GM21529 (cell line): ENCODE measurements around the gene LRFN4.

Experiments
- ATAC-seq: cut with Tn5 transposase; IDR thresholded peaks from one replicate; pipeline ENCODE4 v1.9.1; 2021; ENCODE audit not compliant: unreplicated experiment

LRFN4 gene

DNA sequence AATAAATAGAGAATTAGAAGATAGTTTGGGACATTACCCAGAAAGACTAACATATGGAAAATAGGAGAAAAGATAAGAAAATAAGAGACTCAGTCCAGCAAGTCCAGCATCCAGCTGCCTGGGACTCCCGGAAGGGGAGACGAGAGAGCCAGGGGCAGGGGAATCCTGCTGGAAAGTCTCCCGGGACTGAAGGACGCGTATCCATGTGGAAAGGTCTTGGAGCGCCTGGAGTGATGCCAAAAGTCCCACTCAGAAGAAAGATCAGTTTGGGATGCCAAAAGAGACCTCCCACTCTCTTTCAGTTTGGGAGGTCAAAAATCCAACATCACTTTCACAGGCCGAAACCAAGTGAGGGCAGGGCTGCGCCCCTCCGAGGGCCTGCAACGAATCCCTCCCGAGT is 30.7 kb downstream of the LRFN4 start:
- ATAC-seq = no peak

DNA sequence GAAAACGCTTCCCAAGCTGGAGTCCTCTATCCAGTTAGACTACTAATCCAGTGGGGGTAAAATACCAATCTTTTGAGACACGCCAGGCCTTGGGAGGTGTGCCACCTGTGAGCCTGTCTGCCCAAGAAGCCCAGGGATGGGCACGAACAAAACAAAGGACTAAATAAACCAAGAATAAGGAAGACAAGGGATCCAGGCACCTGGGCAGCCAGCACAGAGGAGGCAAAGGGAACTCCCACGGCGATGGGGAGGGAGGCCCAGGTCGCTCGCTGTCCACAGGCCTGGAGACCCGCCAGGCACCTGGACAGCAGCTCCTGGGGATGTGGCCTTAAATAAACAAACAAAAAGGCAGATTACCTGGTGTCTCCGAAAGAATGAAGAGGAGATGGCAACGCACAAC is 31.4 kb downstream of the LRFN4 start:
- no peak for ATAC-seq

DNA sequence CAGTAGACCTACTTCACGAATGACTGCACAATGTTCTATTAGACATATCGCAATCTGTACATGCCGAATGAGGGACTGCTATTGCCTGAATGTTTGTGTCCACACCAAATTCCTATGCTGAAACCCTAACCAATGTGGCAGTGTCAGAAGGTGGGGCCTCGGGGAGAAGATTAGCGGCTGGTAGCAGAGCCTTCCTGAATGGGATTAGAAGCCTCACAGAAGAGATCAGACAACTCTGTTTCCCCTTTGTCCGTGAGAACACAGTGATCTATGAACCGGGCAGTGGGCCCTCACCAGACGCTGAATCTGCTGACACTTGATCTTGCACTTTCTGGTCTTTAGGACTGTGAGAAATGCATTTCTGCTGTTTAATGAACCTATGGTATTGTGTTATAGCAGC is 33.1 kb downstream of the LRFN4 start:
- ATAC-seq = no peak

DNA sequence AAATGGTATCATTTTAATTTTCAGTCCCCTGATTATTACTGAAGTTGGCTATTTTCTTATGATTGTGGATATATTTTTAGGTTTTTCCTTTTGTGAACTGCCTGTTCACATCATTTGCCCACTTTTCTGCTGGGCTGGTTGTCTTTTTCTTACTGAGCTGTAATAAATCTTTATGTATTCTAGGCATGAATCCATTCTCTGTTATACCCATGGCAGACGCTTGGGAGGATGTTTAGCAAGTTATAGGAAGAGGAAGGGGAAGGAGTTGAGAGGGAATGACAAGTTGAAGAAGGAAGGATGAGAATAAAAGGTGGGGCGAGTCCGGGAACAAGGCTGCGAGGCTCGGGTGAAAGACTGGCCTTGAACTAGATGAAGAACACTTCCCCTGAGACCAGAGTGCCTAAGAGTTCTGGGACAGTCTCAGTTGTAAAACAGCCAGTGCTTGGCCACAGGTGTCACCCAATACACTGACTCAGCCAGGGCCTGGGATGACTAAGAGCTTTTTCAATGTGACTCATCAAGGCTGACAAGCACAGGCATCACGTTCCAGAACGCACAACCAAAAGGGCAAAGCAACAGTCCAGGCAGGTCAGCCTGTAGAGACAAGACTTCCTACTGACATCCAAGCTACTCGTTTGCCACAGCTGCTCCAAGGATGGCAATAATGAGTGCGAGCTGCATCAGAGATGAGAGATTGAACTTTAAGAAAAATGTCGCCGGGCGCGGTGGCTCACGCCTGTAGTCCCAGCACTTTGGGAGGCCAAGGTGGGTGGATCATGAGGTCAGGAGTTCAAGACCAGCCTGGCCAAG is 35.2 kb downstream of the LRFN4 start:
- peak; percentile 99 for ATAC-seq

DNA sequence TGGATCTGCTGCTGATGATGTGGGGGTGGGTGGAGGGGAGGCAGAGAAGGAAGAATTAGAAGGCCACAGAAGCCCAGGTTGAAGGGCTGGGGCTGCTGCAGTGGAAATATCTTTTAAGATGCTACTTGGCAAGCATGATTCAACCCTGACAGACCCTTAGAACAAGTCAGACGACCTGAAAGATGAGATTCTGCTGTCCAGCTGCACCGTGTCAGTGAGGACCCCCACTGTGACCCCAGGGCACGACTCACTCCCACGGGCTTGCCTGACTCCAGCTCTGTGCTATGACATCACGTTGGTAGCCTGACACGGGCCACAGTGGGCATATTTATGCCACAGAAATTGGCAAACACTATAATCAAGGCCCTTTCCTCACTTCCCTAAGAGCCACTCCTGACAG is 36.0 kb downstream of the LRFN4 start:
- ATAC-seq = no peak

DNA sequence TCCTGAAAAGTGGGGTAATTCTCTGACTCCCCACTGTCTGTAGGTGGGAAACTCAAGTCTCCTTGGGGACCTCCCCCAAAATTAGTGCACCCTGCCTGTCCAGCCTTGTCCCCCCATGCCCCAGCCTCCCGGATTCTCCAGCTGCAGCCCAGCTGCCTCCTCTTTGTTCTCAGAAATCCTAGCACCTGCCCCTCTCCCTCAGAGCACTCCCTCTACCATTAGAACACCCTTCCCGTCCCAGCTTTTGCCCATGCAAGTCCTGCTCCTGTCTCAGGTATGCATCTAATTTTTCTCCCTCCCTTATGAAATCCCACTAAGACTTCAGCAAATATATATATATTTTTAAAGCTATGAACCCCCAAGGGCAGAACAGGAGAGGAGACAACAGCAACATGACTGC is 37.3 kb downstream of the LRFN4 start:
- no peak for ATAC-seq

DNA sequence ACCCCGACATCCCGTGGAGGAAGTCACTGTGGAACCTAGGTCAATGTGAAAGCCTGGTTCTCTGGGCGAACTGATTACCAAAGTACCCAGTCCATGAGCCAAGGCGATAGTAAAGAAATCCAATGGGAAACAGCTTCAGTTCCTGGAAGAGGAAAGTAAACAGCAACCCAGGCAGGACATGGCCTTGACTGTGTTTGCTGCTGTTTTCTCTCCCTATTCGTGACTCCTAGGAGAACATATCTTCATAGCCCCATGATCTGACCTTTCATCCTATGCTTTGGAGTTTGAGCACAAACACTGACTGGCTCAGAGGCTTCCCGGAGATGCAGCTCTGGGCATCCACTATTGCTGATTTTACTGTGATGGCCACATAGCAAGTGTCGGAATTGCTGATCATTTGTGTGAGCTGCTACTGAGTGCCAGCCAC is 45.1 kb downstream of the LRFN4 start:
- ATAC-seq = no peak

DNA sequence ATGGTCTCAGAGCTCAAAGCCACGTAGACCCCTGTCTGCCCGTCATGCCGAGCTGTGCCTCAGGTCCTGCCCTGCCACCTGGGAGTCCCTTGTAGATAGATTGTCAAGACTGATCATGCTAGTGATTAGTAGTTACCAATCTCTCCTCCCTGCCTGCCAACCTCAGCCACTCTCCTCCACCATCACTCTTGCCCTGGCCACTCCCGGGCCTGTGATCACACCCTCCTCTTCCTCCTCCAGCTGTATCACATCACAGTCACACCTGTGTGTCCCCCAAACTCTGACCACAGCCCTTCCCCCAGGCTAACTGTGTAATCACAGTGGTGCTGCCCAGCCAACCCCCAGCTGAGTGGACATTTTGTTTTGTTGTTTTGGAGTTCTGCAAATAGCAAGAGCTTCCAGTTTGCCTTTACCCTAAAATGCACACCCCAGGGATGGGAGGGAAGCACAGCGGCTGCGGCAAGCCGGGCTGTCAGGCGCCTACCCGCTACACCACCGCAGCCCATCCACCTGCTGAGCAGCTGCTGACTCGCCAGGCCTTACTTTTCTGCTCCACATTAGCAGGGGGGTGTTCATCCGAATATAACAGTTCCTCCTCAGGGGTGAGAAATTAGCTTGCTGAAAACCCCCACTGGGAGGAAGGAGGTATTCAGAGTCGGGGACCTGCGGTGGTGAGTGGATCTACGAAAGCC is 45.8 kb downstream of the LRFN4 start:
- ATAC-seq = no peak

DNA sequence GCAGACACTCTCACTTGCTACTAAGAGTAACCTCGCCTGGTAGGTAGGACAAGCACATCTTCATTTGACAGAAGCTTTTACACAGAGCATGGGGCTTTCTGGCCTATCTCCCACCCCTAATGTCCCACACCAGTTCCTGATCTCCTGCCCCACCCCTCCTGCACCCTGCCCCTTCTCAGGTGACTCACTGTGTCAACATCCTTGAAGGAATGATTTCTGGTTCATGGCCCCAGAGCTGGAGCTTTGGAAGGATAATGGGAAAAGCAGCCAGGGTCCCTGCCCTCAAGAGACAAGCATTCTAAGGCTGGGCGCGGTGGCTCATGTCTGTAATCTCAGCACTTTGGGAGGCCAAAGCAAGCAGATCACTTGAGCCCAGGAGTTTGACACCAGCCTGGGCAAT is 47.2 kb downstream of the LRFN4 start:
- ATAC-seq = no peak

DNA sequence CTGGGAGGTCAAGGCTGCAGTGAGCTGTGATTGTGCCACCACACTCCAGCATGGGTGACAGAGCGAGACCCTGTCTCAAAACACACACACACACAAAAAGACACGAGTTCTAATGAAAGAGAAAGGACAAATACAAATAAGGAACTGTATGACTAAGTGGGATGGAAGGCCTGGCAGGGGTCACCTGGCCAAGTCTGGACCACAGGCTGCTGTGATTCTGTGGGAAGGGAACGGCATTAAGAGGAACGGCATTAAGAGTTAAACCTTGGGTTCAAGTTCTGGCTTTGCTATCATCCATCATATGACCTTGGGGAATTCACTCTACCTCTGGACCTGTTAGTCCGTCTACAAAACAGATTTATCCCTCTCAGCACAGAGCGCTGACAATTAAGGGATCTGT is 47.7 kb downstream of the LRFN4 start:
- no peak for ATAC-seq

DNA sequence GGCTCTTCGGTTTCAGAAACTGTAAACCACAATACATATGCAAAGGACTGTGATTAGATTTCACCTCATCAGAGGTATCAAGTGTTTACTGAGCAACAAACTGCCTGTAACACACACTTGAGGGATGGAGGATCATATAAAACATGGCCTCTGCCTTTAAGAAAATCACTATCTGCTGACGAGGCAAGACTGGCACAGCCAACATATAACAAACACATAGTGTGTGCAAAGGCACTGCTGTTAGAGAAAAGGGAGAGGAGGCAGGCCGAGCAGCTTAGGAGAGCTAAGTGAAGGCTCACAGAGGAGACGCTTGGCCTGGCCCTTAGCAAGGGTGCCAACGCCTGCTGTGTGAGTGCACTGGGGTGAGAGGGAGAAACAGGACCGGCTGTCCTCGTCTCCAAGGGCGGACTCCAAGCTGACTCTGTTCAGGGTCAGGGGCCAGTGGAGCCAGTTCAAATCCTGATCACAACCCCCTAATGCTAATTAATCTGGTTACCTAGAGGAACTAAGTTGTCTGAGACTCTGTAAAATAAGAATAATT is 48.2 kb downstream of the LRFN4 start:
- ATAC-seq = no peak

DNA sequence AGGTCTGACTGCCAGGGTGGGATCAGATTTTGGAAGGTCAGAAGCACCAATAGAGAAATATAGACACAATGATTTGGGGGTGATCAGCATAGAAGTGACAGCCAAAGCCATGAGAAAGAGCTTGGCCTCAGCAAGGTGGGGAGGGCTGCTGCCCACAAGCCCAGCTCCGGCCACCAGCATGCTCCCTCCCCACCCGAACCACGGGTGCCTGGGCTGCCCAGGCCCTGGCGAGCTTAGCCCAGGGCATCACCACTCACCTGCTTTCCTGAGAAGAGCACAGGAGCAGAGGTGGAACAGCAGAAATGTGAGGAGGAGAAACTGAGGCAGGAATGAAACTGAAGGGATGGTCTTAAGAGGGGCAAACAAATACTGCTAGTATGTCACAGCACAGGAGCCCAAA is 48.8 kb downstream of the LRFN4 start:
- no peak for ATAC-seq

DNA sequence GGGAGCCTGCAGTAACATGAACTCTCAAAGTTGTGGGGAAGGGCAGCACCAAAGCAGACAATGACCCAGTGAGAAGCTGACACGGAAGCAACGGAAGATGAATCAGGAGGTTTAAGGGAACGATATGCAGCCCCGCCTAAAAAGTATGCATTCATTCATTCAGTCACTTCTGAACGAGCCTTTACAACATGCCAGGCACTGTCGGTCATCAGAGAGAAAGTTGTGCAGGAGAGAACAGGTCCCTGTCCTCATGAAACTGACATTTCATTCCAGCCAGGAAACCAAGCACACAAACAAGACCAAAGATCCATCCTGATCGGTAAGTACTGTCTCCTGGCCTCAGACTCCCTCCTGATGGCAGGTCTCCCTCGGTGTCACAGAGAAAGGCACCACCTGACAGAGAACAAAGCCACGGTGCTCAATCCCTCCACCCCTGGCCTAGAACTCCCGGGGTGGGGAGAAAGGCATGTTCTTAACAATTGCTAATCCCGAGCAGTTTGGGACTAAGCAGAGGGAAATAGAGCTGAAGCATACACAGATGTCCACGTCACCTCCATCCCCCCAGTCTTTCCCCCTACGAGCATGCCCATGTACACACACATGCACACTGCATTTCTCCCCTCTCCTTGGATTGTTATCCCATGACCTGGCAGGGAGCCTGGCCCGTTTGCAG is 49.3 kb downstream of the LRFN4 start:
- no peak for ATAC-seq

DNA sequence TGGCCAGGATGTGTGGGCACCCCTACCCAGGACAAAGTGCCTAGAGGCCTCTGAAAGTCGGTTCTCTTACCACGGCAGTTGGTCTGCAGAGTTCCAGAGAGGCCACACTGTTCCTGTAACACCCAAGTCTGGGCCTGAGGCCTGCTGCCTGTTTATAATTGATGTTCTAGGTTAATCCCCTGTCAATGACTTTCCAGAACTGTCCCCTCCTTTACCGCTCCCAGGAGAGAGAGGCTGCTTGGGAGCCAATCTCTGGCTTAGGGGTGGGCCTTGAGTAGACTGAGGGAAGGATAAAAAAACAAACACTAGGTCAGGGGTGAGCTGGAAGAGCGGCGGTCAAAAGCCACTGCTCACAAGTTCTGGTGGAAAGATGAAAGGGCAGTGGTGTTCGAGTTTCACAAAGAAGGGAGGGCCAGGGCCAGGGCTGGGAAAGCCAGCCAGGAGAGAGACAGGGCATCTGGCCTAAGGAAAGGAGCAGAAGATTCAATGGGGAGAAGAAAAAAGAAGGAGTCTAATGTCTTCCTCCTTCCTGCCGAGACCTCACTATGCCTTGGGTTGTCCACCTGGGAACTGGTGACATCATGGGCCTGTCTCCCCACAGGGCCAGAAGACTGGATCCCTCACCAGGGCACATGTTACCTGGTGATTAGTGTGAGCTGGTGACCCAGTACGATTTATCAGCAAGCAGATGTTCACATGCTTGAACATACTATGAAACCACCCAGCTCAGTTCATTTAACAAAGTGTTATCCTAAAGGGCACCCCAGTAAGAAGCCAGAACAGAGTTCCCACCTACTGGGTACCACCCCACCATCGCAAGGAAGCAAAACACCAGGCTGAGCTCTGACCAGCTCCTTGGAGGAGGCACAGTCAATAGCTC is 51.1 kb downstream of the LRFN4 start:
- ATAC-seq = no peak

DNA sequence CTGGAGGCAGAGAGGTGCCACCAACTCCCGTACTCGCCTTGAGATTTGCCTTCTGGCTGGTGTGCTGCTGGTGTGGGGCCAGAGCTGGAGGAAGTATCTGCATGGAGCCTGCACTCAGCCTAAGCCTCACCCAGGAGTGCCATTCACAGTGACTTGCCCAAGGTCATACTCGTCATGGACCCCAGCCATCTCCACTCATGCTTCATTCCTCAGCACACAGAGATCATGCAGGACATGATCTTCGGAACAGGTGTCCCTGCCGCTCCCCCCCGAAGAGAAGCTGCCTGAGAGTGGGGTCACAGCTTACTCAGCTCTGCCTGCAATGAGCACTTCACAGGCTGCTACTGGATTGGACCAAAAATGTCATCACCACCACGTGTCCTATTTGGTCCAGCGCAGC is 52.3 kb downstream of the LRFN4 start:
- ATAC-seq = no peak

DNA sequence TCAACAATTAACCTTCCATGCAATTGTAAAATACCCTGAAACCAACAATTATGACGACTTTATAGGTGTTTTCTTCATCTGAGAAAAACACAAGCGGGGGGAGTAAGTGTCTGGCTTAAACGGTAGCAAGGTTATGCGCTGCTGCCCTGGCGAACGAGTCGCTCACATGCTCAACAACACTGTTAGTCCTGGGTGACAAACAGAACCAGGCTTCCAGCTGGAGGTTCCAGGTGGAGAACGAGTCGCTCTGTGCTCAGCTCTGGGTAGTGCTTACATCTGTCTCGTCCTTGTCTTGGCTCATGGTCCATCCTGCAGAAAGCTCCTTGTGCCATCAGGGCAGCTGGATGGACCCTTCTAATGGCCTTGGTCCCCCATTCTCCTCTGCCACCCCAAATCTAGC is 53.2 kb downstream of the LRFN4 start:
- ATAC-seq = no peak
